ENCODE results near the gene ELMO3. TPM values are rescaled to one million over a fixed set of nuclear protein-coding genes. Genes with fewer than 3 reads are reported as not detected.

Gene ELMO3
- total and polyA plus RNA-seq, 2 of the 13 experiments (the other 11 are each of a cell fraction or from before 2014, with no cell fraction given), result 2.6 to 4.0 TPM

DNA sequence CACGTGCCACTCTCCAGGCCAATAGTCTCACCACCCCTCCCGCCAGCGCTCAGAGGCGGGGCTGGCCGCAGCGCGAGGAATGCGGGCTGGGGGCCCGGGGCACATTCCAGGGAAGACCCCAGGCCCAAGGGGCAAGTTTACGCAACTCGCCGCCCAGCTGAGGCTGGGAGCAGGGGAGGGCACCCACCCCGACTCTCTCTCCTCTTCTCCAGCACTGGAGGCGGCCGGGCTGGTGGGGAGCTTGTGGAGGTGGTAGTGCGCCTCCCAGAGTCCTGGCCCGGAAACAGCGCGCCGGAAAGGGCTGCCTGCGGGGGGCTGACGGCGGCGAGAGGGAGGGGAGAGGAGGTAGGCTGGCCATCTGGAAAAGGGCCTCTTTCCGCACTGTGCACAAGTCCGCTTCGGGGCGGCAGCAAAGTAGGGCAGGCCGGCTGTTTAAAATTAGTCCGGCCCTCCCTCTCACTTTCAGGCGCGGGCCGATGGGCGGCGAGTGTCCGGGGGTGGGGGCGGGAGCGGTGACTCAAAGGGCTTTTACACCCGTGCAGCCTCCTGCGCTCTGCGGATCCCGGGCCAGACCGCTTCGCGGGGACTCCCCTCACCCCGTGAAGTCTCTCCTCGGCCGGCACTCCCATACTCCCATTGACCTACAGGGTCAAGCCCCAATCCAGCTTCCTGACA, 47.3 kb downstream of the ELMO3 start (continued):
- TF ChIP-seq, protein P1, sequence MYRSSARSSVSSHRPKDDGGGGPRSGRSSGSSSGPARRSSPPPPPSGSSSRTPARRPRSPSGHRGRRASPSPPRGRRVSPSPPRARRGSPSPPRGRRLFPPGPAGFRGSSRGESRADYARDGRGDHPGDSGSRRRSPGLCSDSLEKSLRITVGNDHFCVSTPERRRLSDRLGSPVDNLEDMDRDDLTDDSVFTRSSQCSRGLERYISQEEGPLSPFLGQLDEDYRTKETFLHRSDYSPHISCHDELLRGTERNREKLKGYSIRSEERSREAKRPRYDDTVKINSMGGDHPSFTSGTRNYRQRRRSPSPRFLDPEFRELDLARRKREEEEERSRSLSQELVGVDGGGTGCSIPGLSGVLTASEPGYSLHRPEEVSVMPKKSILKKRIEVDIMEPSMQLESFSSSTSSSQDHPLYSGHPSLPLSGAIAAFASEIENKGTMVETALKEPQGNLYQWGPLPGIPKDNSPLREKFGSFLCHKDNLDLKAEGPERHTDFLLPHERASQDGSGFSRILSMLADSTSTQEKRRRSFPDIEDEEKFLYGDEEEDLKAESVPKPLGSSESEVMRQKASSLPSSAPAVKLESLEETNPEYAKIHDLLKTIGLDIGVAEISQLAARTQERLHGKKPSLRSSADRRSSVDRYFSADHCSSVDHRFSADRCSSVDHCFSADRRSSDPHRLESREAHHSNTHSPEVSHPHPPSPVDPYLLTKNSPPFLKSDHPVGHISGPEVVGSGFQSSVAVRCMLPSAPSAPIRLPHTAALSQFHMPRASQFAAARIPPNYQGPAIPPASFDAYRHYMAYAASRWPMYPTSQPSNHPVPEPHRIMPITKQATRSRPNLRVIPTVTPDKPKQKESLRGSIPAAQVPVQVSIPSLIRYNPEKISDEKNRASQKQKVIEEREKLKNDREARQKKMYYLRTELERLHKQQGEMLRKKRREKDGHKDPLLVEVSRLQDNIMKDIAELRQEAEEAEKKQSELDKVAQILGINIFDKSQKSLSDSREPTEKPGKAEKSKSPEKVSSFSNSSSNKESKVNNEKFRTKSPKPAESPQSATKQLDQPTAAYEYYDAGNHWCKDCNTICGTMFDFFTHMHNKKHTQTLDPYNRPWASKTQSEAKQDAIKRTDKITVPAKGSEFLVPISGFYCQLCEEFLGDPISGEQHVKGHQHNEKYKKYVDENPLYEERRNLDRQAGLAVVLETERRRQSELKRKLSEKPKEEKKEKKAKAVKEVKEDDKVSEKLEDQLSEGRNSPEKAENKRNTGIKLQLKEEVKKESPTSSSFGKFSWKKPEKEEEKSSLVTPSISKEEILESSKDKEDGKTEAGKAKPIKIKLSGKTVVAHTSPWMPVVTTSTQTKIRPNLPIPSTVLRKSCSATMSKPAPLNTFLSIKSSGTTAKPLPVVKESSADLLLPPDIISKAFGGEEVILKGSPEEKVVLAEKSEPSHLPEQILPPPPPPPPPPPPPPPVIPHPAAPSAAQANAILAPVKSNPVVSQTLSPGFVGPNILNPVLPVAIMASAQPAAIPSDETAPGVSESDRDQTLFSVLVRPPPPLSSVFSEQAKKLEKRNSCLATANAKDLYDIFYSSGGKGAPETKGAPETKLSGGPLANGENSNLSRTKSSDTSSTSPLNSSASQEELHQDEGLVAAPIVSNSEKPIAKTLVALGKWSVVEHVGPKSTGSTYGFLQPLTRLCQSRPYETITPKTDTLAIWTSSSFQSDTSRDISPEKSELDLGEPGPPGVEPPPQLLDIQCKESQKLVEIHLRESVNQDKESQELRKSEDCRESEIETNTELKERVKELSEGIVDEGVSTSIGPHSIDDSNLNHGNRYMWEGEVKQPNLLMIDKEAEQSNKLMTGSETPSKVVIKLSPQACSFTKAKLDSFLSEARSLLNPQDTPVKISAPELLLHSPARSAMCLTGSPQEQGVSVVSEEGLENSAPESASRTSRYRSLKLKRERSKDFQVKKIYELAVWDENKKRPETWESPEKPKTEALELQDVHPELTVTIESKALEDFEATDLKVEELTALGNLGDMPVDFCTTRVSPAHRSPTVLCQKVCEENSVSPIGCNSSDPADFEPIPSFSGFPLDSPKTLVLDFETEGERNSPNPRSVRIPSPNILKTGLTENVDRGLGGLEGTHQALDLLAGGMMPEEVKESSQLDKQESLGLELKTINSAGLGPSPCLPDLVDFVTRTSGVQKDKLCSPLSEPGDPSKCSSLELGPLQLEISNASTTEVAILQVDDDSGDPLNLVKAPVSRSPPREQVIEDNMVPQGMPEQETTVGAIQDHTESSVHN (CRISPR knock-in tag; IDR thresholded peaks at IDR 0.05), result 0 out of 2 replicates have a peak, but pooled peaks have one; percentile 16
- peak; percentile 83 for TF ChIP-seq YEATS2 (CRISPR knock-in tag; IDR thresholded peaks at IDR 0.05; ENCODE audit: borderline replicate concordance)
- TF ChIP-seq ZNF224 (CRISPR knock-in tag; IDR thresholded peaks at IDR 0.05), result peak; percentile 99
- TF ChIP-seq ATRX (CRISPR knock-in tag; IDR thresholded peaks at IDR 0.05; ENCODE audit: borderline replicate concordance), result no peak
- TF ChIP-seq KLF13 (CRISPR knock-in tag; IDR thresholded peaks at IDR 0.05), result peak; percentile 39; the same call in 1 of the 2 replicates
- TF ChIP-seq, protein P2, sequence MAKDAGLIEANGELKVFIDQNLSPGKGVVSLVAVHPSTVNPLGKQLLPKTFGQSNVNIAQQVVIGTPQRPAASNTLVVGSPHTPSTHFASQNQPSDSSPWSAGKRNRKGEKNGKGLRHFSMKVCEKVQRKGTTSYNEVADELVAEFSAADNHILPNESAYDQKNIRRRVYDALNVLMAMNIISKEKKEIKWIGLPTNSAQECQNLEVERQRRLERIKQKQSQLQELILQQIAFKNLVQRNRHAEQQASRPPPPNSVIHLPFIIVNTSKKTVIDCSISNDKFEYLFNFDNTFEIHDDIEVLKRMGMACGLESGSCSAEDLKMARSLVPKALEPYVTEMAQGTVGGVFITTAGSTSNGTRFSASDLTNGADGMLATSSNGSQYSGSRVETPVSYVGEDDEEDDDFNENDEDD (CRISPR knock-in tag; IDR thresholded peaks at IDR 0.05; ENCODE audit: borderline replicate concordance), result peak; percentile 94
- no peak for TF ChIP-seq ZNF678 (CRISPR knock-in tag; IDR thresholded peaks at IDR 0.05)
- TF ChIP-seq NCOA1 (CRISPR knock-in tag; IDR thresholded peaks at IDR 0.05), result peak; percentile 95
- TF ChIP-seq ZFYVE20 (CRISPR knock-in tag; IDR thresholded peaks at IDR 0.05; ENCODE audit: borderline replicate concordance, low read depth), result 0 out of 2 replicates have a peak, but pooled peaks have one; percentile 43
- 0 out of 2 replicates have a peak, but pooled peaks have one; percentile 35 for TF ChIP-seq ZNF629 (CRISPR knock-in tag; conservative IDR thresholded peaks at IDR 0.05)
- TF ChIP-seq ZNF557 (CRISPR knock-in tag; IDR thresholded peaks at IDR 0.05), result peak; percentile 96
- TF ChIP-seq ZNF646 (CRISPR knock-in tag; IDR thresholded peaks at IDR 0.05), result no peak

Data from HepG2 (cell line).